Measurements from ENCODE around the gene HCN3.
A peak's percentile ranks its signal among the peaks of the same experiment; 100 is the strongest.
"Not testable (repeated sequence)": the region's sequence is repeated elsewhere in the genome, so short reads cannot be mapped to it uniquely, and the experiment has no call there.

The HCN3 gene

DNA sequence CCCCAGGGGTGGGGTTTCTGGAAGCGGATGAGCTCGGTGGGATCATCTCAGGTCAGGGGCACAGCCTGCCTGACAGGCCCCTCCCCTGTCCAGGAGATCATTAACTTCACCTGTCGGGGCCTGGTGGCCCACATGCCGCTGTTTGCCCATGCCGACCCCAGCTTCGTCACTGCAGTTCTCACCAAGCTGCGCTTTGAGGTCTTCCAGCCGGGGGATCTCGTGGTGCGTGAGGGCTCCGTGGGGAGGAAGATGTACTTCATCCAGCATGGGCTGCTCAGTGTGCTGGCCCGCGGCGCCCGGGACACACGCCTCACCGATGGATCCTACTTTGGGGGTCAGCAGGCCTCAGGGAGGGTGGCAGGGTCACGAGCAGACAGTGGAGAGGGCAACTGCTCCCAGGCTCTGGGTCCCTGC, 8.4 kb downstream of the HCN3 start:
- no peak for DNase-seq

DNA sequence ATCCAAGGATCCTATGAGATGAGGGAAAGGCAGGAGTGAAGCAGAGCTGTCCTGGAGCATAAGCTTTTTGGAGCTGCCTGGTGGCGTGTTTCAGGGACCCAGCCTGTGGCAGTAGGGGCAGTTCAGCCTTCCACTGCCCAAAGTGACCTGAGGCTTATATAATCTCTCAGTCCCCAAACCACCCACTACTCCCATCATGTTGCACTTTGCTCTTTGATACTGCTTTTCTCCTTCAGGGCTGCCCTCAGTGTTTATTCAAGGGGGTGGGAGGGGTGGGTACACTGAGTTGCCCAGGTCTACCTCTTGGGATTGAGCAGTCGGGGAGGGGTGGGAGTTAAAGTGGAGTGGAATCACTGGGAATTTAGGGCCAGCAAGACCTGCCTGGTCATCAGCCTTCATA, 9.3 kb downstream of the HCN3 start:
- DNase-seq, result no peak

DNA sequence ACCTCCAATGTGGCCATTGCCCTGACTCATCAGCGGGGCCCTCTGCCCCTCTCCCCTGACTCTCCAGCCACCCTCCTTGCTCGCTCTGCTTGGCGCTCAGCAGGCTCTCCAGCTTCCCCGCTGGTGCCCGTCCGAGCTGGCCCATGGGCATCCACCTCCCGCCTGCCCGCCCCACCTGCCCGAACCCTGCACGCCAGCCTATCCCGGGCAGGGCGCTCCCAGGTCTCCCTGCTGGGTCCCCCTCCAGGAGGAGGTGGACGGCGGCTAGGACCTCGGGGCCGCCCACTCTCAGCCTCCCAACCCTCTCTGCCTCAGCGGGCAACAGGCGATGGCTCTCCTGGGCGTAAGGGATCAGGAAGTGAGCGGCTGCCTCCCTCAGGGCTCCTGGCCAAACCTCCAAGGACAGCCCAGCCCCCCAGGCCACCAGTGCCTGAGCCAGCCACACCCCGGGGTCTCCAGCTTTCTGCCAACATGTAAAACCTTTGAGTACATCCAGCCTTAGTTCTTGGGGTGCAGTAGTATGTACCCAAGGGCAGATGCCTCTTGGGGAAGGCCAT, 10.8 kb downstream of the HCN3 start:
- no peak for DNase-seq

DNA sequence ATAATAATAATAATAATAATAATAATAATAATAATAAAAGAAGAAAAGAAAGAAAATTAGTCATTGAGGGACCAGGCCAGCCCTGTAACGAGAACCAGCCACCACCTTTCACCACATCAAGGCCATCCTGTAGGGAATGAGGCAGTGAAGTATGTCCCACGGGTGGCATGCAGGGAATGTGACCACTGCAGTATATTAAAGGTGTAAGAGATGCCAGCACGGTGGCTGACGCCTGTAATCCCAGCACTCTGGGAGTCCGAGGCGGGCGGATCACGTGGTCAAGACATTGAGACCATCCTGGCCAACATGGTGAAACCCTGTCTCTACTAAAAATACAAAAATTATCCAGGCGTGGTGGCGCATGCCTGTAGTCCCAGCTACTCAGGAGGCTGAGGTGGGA, 13.7 kb downstream of the HCN3 start:
- not testable (repeated sequence) for DNase-seq

DNA sequence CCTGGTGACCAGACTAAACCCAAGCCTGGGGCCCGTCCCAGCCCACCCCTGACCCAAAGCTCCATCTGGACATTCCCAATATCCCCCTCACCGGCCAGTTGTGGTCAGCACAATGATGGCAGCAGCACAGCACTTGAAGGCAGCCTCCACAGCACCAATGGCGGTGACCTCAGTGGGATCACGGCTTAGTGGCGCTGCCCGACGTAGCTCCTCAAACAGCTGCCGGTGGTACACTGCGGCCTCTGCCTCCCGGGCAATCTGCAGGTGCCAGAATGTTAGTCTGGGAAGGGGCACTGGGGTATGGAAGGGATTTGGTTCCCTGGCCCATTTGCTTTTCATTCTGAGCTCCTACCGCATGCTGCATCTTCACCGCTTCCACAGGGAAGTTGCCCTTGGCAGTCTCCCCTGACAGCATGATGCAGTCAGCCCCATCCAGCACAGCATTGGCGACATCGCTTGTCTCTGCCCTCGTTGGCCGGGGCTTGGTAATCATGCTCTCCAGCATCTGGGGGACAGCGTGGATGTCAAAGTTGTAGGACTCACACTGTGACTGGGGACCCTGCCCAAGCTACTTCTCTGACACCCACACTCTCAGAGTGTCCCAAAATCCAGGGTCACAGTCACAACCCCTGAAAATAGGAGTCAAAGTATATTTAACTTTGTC, 16.0 kb downstream of the HCN3 start:
- no peak for DNase-seq

DNA sequence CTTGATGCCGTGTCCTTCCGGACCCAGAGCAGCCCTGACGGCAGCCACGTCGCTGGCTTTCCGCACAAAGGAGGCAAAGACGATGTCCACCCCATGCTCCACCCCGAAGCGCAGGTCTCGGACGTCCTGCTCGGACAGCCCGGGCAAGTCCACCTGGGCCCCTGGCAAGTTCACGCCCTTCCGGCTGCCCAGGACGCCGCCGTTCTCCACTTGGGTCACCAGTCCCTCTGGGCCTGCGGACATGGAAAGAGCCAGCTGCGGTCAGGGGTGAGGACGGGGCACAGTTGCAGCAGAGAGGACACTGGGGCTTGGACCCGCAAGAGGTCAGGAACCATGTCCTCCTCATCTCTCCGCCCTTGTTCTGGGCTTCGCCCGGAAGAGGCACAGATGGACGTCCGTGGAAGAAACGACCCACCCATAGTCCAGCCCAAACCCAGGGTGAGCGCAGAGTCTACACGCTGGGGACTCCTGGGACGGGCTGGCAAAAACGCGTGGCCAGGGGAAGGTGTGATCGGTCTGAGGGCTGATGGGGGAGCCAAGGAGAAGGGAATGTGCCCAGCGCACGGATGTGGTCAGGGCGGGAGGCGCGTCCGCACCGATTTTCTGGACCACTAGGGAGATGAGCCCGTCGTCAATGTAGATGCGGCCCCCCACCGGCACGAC, 17.4 kb downstream of the HCN3 start:
- no peak for DNase-seq

DNA sequence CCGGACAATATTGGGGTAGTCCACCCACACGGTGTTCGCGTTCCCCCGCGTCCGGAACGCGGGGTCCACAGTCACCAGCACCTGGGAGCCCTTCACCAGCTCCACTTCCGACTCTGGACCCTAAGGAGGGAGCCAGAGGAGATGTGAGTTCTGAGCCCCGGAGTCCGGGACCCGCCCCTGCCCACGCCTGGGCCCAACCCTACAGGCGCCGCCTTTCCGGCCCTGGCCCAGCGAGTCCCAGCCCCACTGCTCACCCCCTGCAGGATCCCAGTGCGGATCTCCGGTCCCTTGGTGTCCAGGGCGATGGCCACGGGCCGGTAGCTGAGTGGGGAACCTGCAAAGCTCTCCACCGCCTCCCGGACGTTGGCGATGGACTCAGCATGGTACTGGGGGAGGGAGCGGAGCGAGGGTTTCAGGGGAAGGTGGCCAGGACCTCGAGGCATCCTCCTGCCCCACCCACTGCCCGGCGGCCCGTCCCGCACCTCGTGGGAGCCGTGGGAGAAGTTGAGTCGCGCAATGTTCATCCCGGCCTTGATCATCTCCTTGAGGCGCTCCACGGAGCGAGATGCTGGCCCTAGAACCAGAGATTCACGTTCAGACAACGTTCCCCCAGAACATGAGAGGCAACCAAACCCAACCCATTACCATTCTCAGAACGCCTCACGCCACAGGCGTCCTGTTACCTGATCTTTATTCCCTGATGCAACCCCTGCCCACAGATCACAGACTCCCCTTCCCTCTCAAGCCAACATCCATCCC, 18.1 kb downstream of the HCN3 start:
- DNase-seq, result no peak

DNA sequence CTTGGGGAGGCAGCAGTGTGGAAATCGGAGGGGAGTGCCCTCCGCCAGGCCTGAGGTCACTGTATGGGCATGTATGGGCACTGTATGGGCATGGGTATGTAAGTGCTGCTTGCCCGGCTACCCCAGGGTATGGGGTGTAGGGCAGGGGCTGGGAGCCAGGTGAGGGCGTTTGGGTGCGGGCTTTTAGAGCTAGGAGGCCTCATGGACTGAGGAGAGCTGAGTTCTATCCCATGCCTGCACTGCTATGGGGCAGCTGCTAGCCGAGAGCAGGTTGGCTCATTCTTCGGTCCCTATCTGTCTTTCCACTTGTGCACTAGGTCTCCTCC, 18.6 kb downstream of the HCN3 start:
- no peak for DNase-seq

DNA sequence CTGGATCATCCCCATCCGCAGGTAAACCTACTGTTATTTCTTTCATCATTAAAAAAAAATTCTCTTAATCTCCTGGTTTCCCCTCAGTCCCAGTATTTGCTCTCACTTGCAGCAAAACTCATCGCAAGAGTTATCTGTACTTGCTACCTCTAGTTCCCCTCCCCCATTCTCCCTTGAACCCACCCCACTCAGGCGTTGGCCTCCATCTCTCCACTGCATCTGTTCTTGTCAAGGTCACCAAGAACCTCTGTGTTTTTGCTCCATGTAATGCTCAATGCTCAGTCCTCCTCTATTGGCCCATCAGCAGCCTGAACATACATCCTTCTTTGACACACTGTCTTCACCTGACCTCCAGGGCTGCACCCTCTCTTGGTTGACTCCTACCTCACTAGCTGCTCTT, 19.4 kb downstream of the HCN3 start:
- DNase-seq, result no peak

DNA sequence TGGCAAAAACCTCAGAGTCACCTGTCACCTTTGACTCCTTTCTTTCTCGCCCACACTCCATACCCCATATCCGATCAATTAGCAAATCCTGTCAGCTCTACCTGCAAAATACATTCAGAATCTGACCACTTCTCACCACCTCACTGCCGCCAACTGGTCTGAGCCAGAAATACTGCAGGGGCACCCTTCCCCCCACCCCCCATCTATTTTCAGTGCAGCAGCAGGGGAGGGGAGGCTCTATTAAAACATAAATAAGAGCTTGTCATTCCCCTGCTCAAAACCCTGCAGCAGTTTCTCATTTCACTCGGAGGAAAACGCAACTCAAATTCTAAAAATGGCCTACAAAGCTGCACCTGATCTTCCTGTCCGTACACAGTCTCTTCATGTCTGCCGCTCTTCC, 20.1 kb downstream of the HCN3 start:
- no peak for DNase-seq

DNA sequence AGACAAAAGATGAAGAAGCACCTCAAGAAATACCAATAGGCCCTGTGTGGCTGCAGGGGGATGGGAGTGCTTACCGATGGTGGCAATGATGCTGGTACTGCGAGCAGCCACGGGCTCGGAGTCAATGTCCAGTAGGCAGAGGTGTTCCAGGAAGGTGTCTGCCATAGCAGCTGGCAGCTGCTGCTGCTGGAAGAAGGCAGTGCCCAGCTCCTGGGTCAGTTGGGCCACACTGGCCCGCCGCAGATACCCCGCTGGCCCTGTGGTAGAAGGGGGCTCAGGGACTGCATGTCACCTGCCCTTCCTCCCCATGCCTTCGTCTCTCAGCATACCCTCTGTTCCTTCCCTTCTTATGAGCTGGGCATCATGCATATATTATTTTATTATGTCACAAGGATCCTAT, 22.8 kb downstream of the HCN3 start:
- DNase-seq, result no peak

DNA sequence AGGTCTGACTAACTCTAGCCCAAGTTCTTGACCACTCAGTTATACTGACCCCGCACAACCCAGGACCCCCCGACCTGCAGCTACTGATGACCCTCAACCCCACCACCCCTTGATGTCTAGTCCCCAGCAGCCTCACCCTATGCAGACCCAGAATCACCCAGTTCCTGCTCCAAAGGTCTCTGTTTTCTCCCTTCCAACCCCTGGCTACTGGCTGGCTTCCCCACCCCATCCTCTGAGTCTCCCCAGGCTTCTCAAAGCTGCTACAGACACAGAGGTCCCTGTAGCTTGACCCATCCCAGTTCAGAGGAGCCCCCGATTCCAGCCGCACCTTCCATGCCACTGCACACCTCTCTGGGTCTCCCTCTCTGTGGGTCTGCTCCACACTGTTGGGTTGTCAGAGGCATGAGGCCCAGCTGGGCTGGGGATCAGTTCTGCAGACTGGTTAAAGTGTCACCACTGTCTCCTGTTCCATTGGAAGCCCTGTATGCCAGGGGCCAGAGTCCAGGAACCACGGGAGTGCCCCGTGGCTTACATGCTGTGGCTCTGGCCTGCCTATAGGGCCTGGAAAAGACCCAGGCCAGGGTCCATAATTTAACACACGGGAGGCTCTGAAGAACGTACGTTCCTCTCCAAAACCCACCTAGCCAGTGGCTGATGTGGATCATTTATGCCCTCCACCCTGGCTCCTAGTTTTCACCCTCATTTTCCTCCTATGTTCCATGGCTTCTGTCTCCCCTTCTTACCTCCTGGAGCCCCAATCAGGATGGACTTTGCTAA, 23.5 kb downstream of the HCN3 start:
- no peak for DNase-seq

DNA sequence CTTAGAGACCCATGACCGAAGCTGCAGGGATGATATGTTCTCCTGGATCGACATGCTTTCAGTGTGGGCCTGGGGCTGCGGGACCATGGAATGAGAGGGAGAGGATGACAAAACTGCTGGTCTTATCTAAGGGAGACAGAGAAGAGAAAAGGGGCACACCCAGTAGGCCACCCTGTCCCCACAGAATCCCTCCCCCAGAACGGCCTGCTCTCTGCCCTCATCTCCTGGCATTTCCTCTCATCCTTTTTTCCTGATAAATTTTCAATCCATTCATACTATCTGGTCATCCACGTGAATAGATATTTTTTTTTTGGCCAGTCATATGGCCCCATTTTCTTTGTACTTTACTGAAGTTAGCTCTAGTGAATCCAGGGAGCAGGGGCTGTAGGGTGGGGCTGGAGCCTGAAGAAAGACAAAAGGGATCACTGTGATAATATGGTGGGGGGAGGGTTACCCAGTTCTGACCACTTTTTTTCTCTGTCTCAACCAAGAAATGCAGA, 24.1 kb downstream of the HCN3 start, which contains the start of gene PKLR:
PKLR (minus strand) TSS at position 97 of the 500 bp plus-strand sequence; CDS start at position 54, 43 bp downstream.
- no peak for DNase-seq

DNA sequence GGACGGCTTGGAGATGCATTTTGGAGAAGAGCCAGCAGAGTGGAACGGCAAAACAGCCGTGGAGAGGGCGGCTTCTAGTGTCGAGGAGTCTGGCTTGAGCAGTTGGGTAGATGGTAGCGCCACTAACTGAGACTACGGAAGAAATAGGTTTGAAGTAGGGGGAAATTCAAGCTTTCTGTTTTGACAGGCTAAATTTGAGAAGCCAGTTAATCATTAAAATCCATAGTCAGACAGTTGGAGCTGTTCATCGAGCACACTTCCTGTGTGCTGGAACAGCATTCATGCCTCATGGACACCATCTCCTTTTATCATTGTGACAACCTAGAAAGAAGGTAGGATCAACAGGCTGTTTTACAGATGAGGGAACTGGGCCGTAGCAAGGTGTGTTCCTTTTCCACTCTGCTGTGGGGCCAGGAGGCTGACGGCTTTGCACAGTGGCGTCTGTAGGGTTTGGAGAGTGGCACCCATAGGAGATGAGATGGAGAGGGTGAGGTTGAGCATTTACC, 27.3 kb downstream of the HCN3 start:
- no peak for DNase-seq

DNA sequence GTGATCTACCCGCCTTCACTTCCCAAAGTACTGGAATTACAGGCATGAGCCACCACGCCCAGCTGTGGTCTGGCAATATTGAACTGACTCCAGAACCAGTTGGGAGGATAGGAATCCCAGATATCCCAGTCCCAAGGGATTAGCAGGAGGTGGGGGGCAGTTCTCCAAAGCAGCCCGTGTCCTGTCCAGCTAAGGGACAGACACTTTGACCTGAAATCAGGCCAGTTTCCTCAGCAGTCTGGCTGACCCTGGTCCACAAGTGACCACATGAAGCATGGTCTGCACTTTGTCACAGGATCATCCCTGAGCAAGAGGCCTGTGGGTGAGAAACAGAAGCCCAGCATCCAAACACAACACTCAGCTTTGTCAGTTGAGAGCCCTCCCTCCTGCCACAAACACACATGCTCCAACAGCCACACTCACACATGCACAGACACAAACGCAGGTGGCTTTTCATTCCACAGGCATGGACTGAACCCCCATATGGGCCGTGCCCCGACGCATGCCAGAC, 28.7 kb downstream of the HCN3 start:
- DNase-seq, result no peak

DNA sequence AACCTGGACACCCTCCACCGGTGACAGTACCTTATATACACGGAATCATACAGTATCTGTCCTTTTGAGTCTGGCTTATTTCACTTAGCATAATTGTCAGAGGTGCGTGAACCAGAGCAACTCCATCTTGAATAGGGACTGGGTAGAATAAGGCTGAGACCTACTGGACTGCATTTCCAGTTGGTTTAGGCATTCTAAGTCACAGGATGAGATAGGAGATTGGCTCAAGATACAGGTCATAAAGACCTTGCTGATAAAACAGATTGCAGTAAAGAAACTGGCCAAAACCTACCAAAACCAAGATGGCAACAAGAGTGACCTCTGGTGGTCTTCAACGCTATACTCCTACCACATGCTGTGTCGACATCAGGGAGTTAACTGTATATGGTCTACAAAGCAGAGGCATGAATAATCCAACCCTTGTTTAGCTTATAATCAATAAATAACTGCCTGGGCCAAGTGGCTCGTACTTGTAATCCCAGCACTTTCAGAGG, 30.0 kb downstream of the HCN3 start:
- peak; percentile 49 for DNase-seq

DNA sequence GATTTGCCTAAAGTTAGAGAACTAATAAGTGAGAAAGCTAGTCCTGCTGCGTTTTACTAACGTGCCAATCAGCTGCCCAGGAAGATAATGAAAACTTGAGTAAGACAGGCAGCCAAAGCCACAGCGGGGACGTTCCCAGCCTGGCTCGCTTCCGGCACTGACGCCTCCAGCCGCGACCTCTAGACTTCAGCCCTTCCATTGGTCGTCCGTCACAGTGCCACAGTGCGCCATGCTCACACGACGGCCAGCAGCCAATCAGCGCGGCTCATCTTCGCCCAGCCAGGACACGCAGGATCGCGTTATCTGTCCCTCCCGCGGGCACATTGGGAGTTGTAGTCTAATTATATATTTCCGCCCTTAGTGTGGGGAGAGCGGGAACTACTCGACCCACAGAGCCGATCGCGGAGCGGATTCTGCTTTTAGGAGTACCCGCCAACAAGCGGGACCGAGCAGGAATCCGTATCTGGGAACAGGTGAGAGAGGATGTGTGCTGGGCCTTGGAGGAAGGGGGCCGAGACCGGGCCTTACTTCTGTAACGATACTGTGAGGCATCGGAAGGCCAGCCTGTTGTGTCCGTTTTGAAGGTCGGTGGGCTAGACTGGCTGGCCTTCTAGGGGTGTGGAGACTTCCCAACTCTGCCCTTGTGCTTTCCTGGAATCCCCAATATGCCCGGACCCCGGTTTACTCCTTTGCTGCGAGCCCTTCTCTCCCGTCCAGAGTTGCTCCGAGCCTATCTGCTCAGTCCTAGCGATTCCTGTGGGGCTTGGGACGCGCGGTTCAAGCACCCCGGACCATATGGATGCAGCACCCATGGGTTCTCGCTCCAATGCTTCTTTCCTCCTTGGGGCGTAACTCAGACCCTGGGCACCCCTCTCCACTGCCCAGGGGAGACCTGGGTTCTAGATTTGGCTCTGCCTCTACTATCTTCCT, 31.5 kb downstream of the HCN3 start, which contains the start of gene FDPS:
FDPS (plus strand) TSS at position 374 of the 930 bp plus-strand sequence. CDS start 924 bp downstream, outside the sequence.
- DNase-seq, result peak; percentile 99

DNA sequence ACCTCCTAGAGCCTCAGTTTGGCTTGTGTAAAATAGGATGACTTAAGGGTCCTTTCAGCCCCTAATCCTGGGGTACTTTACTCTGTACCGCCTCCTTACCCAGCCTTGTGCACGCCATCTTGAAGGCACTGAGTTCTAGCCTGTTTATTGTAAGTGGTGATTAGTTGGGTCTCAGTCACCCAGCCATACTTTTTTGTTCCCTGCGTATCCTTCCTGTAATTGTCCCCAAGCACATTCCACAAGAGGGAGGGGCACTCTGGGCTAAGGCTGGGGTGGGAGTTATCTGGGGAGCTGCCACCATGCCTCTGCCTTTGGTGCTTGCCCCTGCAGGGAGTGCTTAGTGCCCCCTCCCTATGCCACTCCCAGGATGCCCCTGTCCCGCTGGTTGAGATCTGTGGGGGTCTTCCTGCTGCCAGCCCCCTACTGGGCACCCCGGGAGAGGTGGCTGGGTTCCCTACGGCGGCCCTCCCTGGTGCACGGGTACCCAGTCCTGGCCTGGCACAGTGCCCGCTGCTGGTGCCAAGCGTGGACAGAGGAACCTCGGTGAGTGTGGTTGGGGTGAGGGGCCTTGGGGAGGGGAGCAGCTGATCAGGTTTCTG, 32.3 kb downstream of the HCN3 start:
- peak; percentile 44 for DNase-seq

DNA sequence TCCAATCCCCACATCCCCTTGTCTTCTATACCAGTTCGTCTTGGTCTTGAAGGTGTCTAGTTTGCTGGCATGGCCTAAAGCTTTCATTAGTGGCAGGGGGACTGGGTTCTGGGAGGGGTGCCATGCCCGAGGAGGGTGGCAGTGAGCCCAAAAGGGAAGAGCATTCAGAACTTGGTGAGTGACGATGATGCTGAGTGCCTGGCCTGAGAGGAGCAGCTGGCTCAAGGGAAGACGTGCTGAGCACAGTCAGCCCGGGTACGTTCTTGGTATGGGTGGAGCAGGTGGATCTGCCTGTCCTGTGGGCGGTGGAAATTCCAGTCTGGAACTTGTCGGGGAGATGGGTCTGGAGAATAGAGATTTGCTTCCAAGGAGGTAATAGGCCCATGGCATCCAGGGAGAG, 36.0 kb downstream of the HCN3 start:
- DNase-seq, result no peak

DNA sequence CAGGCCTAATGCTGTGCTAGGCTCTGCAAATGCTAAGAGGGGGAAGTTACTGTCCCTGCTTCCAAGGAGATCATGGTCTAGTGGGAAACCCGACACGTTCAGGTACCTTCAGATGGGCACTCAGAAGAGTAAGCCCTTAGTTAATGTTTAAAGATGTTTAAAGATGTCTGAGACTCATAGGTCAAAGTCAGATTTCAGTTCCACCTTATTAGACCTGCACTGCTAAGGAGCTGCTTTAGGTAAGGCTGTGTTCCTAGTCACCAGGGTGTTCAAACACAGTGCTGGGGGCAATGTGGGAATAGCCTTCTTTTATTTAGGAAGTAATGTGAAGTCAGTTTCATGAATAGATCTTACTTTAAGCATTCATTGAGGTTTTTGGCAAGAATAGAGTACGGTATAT, 39.7 kb downstream of the HCN3 start:
- DNase-seq, result no peak

DNA sequence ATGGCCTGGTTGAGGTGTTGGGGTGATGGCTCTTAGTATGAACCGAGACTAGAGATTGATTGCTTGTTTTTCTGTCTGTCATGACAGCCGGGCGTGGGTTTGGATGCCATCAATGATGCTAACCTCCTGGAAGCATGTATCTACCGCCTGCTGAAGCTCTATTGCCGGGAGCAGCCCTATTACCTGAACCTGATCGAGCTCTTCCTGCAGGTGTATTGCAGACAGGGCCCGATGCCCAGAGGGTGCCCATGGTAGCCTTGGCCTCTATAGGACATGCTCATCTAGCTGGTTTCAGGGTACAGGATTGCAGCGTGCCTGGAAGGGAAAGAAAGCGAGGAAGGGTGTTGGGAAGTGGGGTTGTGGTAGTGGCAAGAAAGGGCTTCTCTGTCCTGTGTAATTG, 40.8 kb downstream of the HCN3 start:
- DNase-seq, result no peak
